Measurements from ENCODE around the gene TMEM232. TPM values are rescaled to one million over a fixed set of nuclear protein-coding genes. Genes with fewer than 3 reads are reported as not detected.

TMEM232 gene
- total RNA-seq, 1 experiment from 2014 or later, result 1.6 TPM

- Histone ChIP-seq H3K27ac (ENCODE audit: insufficient read length, low read depth, low read length) (no peak overlapping the region), H2BK5ac (ENCODE audit: insufficient read length, low read length) (no peak overlapping the region), H3K18ac (ENCODE audit: insufficient read length, low read depth, low read length) (no peak overlapping the region), H3K4me2 (ENCODE audit: insufficient read depth, insufficient read length, low read length) (no peak overlapping the region), H3K79me1 (ENCODE audit: insufficient read depth, low read depth, low read length, poor library complexity, severe bottlenecking) (no peaks in the 10 kb centered on the region), H3K27me3 (ENCODE audit: insufficient read depth, low read length) (no peaks in the 10 kb centered on the region), H3K56ac (ENCODE audit: insufficient read length, low read depth, low read length) (no peak overlapping the region), H2AFZ (ENCODE audit: low read length) (no peak overlapping the region), H2BK12ac (ENCODE audit: insufficient read length, low read depth, low read length) (no peak overlapping the region), H3K23me2 (ENCODE audit: insufficient read length, low read depth, low read length, poor library complexity, severe bottlenecking) (no peaks in the 10 kb centered on the region), H3K9ac (ENCODE audit: extremely low read depth, insufficient read length, low read length) (no peak overlapping the region), H2BK15ac (ENCODE audit: low read depth, low read length) (no peak overlapping the region), H2BK120ac (ENCODE audit: low read depth, low read length, poor library complexity, severe bottlenecking) (no peak overlapping the region), H3K23ac (ENCODE audit: insufficient read length, low read depth, low read length) (no peak overlapping the region), H3K9me3 (ENCODE audit: control insufficient read depth, low read depth, low read length) (no peaks in the 10 kb centered on the region), H4K5ac (ENCODE audit: insufficient read length, low read depth, low read length) (no peak overlapping the region), H2AK5ac (ENCODE audit: insufficient read length, low read length) (no peak overlapping the region), H4K20me1 (ENCODE audit: control insufficient read depth, insufficient read depth, insufficient read length) (no peaks in the 10 kb centered on the region), H4K91ac (ENCODE audit: insufficient read length, low read depth, low read length) (no peak overlapping the region), H3K14ac (ENCODE audit: insufficient read depth, low read length) (no peak overlapping the region), H3T11ph (ENCODE audit: low read length) (no peak overlapping the region), H3K79me2 (ENCODE audit: insufficient read depth, low read length) (no peaks in the 10 kb centered on the region), H3K4ac (ENCODE audit: low read depth, low read length) (no peak overlapping the region), H3K4me1 (ENCODE audit: insufficient read depth, low read length) (peaks cover 3% of the 10 kb centered on the region; the same call in 1 of the 2 replicates), H4K8ac (replicated peaks; ENCODE audit: insufficient read length, low read depth, low read length) (no peak overlapping the region), H2BK20ac (ENCODE audit: low read depth, low read length, poor library complexity, severe bottlenecking) (no peak overlapping the region)
- Mint-ChIP-seq H3K4me3 (no peak overlapping the region), H3K9me3 (no peaks in the 10 kb centered on the region), H3K36me3 (ENCODE audit: insufficient read depth in 1 of 3, low read depth in 3 of 3) (no peaks in the 10 kb centered on the region), H3K27me3 (ENCODE audit: low read depth) (no peaks in the 10 kb centered on the region), H3K27ac (no peak overlapping the region; a peak in 1 of 7 replicates), H3K4me1 (peaks cover 0 to 5% of the 10 kb centered on the region in 2 experiments; a peak in 1 of 4 replicates)
- no CpG with 5 or more reads among the region's 1 CpG for WGBS (ENCODE audit: extremely low coverage, insufficient read length, low lambda C conversion rate)
- no peak for DNase-seq
- no peak for TF ChIP-seq CTCF (conservative IDR thresholded peaks at IDR 0.05)
These were observed 348.5 kb downstream of the TMEM232 start for GRCh38 chr5:110377943-110378342.

Data from H9 (cell line).